Immature natural killer cell (primary cell): ENCODE data around the gene COMP. TPM values are rescaled to one million over a fixed set of nuclear protein-coding genes. Genes with fewer than 3 reads are reported as not detected.
A peak's percentile ranks its signal among the peaks of the same experiment; 100 is the strongest.

Experiments used
- DNase-seq, 3 donors: peaks; one replicate each; pipeline ENCODE4 v3.0.0; 2022; ENCODE audit warnings: mixed read lengths in 1 of 3
- H3K27ac Mint-ChIP-seq, 6 donors: one replicate each; pipeline ENCODE4 v1.8.0; 2020; ENCODE audit warnings: mixed read lengths in 6 of 6, mild to moderate bottlenecking in 5 of 6, inconsistent platforms in 4 of 6, moderate library complexity in 3 of 6
- H3K27me3 Mint-ChIP-seq, 3 donors: one replicate each; pipeline ENCODE4 v1.8.0; 2020 to 2021; ENCODE audit warnings: low read depth in 3 of 3, mild to moderate bottlenecking in 3 of 3, mixed read lengths in 3 of 3, moderate library complexity in 3 of 3, inconsistent platforms in 1 of 3
- H3K36me3 Mint-ChIP-seq, 3 donors: one replicate each; pipeline ENCODE4 v1.8.0; 2020; ENCODE audit warnings: mixed read lengths in 3 of 3, inconsistent platforms in 2 of 3, mild to moderate bottlenecking in 2 of 3
- H3K4me1 Mint-ChIP-seq, 2 donors: one replicate each; pipeline ENCODE4 v1.8.0; 2020; ENCODE audit warnings: inconsistent platforms in 2 of 2, mild to moderate bottlenecking in 2 of 2, mixed read lengths in 2 of 2, moderate library complexity in 1 of 2
- H3K4me3 Mint-ChIP-seq, 5 donors: one replicate each; pipeline ENCODE4 v1.8.0; 2020; ENCODE audit warnings: mild to moderate bottlenecking in 5 of 5, mixed read lengths in 5 of 5, inconsistent platforms in 3 of 5, moderate library complexity in 3 of 5
- H3K9me3 Mint-ChIP-seq, 6 donors: one replicate each; pipeline ENCODE4 v1.8.0; 2020; ENCODE audit warnings: mild to moderate bottlenecking in 6 of 6, mixed read lengths in 6 of 6, inconsistent platforms in 4 of 6, moderate library complexity in 3 of 6
- polyA plus RNA-seq, 3 donors: library from polyadenylated mRNA; unstranded; fragments of 300-500 nt; fragmentation: Illumina TruSeq; gene quantifications; one replicate each; pipeline ENCODE4 v1.2.3, GENCODE V29; 2021

Gene COMP
- polyA plus RNA-seq, 3 donors from 2014 or later: not detected

DNA sequence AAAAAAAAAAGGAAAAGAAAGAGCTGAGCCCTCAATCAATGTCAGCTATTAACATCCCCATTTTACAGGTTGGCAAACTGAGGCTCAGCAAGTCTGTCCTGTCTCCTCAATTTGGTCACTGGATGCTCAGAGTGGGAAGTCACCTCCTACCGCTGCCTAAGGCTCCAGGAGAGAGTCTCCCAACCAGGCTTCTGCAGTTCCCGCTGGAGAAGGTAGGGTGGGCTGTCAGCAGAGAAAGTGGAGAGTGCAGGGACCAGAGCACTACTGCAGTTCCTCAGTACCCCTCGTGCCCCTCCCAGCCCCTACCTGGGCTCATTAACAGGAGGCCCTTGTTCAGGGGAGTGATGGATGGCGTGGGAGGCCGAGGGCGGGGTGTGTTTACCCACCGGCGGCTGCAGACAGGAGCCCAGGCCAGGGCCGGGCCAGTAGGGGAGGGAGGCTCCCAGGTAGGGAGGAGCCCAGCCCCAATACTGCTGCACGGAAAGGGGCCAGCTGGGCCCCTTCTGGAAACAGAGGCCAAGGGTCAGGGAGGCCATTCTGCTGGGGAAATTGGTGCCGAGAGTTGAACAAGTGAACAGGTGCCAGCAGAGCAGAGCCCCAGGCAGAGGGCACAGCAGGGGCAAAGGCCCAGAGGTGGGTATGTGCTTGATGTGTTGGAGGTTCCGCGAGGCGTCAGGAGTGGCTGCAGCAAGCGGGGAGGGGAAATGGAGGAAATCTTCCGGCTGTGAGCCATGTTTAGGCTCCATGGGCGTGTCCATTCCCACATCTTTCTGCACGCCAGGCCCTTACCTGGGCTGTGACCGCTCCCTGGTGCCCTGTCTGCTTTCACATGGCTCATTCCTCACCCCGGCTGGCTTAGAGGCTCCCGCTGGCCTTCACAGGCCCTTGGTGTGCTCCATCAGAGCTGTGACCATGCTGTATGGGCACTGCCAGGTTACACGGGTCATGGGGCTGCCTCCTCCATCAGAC is 7.6 kb upstream of the COMP start:
- no peaks in the 10 kb centered on the region for H3K36me3 Mint-ChIP-seq
- peaks cover 4 to 24% (median 10%) of the 10 kb centered on the region in 3 donors for H3K27me3 Mint-ChIP-seq
- H3K27ac Mint-ChIP-seq: no peak overlapping the region
- H3K9me3 Mint-ChIP-seq: no peaks in the 10 kb centered on the region
- H3K4me1 Mint-ChIP-seq: no peaks in the 10 kb centered on the region
- no peak overlapping the region for H3K4me3 Mint-ChIP-seq
- DNase-seq: no peak

DNA sequence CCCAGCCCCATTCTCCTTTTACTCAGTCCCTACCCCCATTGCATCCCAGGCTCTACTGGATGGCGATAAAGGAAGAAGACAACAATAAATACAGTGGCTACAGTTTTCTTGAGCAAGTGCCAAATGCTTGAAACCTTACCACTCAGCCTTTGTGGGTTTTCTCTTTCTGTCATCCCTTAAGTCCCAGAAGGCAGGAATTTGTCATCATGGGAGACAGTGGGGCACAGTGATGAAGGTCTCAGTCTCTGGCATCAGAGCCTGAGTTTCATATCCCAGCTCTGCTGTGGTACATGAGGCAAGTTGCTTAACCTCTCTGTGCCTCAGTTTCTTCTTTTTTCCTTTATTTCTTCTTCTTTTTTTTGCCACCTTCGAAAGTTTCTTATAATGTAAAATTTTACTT is 5.1 kb upstream of the COMP start:
- no peak overlapping the region for H3K4me3 Mint-ChIP-seq
- no peak overlapping the region for H3K27ac Mint-ChIP-seq
- peaks cover 0 to 2% of the 10 kb centered on the region in 2 donors for H3K4me1 Mint-ChIP-seq
- no peaks in the 10 kb centered on the region for H3K36me3 Mint-ChIP-seq
- DNase-seq: no peak
- no peaks in the 10 kb centered on the region for H3K9me3 Mint-ChIP-seq
- peaks cover 8 to 35% (median 11%) of the 10 kb centered on the region in 3 donors for H3K27me3 Mint-ChIP-seq

DNA sequence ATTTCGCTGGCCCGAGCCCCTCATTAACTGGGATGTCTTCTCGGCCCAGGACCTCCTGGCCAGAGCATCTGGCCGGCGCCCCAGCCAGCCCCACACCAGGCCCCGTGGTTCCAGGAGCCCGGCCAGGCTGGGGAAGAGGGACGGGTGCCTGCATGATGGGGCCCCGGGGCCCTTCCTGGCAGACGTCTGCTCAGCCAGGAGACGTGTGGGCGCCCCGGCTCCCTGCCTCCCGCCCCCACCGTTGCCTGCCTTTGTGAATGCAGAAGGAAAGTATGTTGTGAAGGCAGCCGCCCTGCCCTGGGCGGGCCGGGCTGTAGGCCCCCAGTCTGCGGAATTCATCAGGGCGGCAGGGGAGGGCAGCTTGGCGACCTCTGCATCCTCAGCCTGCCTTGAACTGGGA is 4.4 kb upstream of the COMP start:
- H3K9me3 Mint-ChIP-seq: no peaks in the 10 kb centered on the region
- H3K27me3 Mint-ChIP-seq: peaks cover 8 to 35% (median 13%) of the 10 kb centered on the region in 3 donors
- no peaks in the 10 kb centered on the region for H3K36me3 Mint-ChIP-seq
- H3K4me3 Mint-ChIP-seq: no peak overlapping the region
- H3K27ac Mint-ChIP-seq: no peak overlapping the region
- peaks cover under 1 to 3% of the 10 kb centered on the region in 2 donors for H3K4me1 Mint-ChIP-seq
- DNase-seq: no peak

DNA sequence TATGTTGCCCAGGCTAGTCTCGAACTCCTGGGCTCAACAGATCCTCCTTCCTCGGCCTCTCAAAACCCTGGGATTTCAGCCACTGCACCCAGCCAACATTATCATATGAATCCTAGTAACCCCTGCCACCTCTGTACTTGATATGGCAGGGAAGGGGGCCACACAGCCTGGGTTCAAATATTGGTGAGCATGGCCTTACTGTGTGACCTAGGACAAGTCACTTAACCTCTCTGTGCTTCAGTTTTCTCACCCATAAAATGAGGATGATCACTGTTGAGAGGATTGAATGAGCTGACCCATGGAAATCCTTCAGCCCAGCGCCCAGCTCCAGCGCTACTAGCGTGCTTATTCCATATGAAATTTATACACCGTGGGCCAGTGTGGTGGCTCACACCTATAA is 3.6 kb upstream of the COMP start:
- peaks cover 12 to 38% (median 20%) of the 10 kb centered on the region in 3 donors for H3K27me3 Mint-ChIP-seq
- no peak overlapping the region for H3K4me3 Mint-ChIP-seq
- H3K27ac Mint-ChIP-seq: no peak overlapping the region
- no peak for DNase-seq
- H3K4me1 Mint-ChIP-seq: peaks cover 7 to 9% of the 10 kb centered on the region in 2 donors
- no peaks in the 10 kb centered on the region for H3K9me3 Mint-ChIP-seq
- H3K36me3 Mint-ChIP-seq: peaks cover 0 to 3% (median 0%) of the 10 kb centered on the region in 3 donors

DNA sequence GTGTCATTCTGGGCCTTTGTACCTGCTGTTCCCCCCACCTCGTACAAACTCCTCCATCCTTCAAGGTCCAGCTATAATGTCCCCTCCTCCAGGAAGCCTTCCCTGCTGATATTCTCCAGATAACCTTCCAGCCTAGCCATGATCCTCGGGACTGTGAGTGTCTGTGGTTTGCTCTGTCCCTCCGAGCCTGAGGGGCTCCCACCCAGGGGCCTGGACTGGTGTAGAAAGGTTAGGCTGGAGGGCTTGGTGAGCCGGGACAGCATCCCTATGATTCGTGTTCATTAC is 2.9 kb upstream of the COMP start:
- Mint-ChIP-seq H3K9me3 (no peaks in the 10 kb centered on the region), H3K4me1 (peaks cover 7 to 11% of the 10 kb centered on the region in 2 donors), H3K36me3 (peaks cover 0 to 3% (median 0%) of the 10 kb centered on the region in 3 donors), H3K4me3 (no peak overlapping the region), H3K27ac (no peak overlapping the region), H3K27me3 (peaks cover 12 to 38% (median 24%) of the 10 kb centered on the region in 3 donors)
- DNase-seq: no peak

DNA sequence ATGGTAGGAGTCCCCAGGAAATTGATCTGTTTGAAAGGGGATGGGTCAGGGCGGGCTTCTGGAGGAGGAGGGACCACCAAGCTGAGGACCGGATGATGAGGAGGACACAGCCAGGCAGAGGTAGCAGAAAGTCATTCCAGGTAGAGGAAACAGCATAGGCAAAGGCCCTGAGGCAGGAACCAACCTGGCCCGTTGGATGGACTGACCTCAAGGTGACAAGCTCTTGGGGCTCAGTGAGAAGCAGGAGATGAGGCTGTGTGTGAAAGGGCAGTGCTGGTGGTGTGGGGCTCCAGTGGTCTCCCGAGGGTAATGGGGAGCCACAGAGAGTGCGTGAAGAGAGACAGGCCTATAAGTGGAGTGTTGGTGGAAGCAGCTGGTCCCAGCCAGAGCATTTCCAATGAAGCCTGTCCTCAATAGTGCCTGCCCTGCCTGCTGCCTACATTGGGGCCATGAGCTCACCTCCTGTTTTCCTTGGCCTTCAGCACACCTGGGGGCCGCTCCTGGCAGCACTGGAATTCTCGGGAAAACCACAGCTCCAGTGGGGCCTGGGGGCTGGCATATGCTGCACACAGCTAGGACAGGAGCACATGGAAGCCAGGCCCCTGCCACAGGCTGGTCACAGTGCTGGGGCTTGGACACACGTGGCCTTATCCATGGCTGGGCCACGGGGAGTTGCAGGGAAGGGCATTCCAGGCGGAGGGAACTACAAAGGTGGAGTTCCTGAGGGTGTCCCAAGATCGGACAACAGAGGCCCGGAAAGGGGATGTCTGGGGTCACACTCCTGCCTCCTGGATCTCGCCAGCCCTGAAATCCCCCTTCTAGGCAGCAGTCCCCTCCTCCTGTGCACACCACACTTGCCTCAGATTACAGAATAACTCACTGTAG is 2.3 kb upstream of the COMP start:
- no peak for DNase-seq
- H3K36me3 Mint-ChIP-seq: peaks cover 0 to 3% (median 0%) of the 10 kb centered on the region in 3 donors
- H3K27me3 Mint-ChIP-seq: peaks cover 12 to 38% (median 24%) of the 10 kb centered on the region in 3 donors
- no peaks in the 10 kb centered on the region for H3K9me3 Mint-ChIP-seq
- H3K4me3 Mint-ChIP-seq: no peak overlapping the region
- H3K4me1 Mint-ChIP-seq: peaks cover 7 to 13% of the 10 kb centered on the region in 2 donors
- no peak overlapping the region for H3K27ac Mint-ChIP-seq

DNA sequence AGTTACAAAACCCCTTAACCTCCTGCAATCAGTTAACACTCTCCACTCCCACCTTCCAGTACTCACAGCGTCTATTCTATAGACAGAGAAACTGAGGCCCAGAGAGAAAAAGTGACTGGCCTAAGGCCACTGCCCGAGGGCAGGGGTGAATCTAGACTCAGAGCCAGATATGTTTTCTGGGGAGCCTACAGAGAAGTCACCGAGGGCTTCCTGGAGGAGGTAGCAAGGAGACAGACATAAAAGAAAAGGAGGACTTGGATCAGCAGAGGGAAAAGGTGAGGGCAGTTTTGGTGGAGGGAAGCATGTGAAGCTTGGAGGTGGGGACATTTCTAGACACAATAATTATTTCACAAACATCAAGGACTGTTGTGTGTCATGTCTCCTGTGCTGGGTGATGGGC is 1.6 kb upstream of the COMP start:
- DNase-seq: no peak
- Mint-ChIP-seq H3K4me1 (peaks cover 11 to 18% of the 10 kb centered on the region in 2 donors), H3K27ac (no peak overlapping the region), H3K36me3 (peaks cover 0 to 3% (median 0%) of the 10 kb centered on the region in 3 donors), H3K27me3 (peaks cover 9 to 39% (median 28%) of the 10 kb centered on the region in 3 donors), H3K4me3 (no peak overlapping the region), H3K9me3 (no peaks in the 10 kb centered on the region)

DNA sequence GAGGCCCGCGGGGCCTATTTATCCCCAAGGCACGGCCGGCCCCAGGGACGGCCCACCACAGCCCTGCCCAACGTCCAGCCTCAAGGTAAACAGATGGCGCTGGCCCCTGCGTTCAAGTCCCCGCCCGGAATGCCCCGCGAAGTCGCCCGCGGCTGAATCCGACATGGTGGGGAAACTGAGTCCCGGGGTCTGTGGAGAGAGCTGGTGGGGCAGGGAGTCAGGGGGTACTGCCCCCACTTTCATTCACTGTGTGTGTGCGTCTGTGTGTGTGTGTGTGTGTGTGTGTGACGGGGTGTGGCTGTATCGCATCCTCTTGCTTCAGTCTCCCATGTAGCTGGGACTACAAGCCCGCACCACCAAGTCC is 192 bp upstream of the COMP start:
- Mint-ChIP-seq H3K27me3 (peaks cover 18 to 38% (median 35%) of the 10 kb centered on the region in 3 donors), H3K36me3 (peaks cover 0 to 3% (median 0%) of the 10 kb centered on the region in 3 donors), H3K4me3 (peak overlapping the region in 2 of 5 donors; percentile 35 to 58), H3K4me1 (peaks cover 18 to 29% of the 10 kb centered on the region in 2 donors), H3K9me3 (no peaks in the 10 kb centered on the region), H3K27ac (no peak overlapping the region)
- DNase-seq: no peak

DNA sequence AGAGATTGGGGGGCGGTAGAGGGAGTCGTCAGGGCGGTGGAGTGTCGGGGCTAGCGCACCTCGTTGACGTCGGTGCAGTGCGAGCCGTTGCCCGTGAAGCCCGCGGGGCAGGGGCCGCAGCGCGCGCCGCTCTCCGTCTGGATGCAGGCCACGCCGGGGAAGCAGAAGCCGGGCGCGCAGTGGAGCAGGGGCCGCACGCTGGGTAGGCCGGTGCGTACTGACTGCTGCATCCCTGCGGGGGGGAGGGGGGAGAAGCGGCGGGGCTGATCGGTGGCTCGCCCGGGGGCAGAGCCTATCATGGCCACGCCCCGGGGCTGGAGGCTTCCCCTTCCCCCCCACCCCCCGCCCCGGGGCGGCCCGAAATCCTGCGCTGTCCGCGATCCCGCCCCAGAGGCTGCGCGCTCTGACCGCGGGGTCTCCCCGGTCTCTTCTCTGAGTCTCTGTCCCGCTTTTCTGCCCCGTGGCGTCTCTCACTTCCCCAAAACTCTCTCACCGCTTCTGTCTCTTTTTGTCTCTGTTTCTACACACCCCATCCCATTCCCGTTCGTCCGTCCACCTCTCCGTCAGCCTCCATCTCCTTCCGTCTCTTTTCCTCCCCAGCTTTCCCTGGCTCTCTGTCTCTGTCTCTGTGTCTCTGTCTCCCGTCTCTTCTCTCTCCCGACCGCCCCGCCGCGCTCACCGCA is 1.1 kb downstream of the COMP start:
- Mint-ChIP-seq H3K9me3 (no peaks in the 10 kb centered on the region), H3K4me3 (peak overlapping the region; percentile 61 to 81 (median 73)), H3K4me1 (peaks cover 28 to 39% of the 10 kb centered on the region in 2 donors), H3K27me3 (peaks cover 23 to 40% (median 38%) of the 10 kb centered on the region in 3 donors), H3K27ac (peak overlapping the region in 1 of 6 donors; percentile 19), H3K36me3 (peaks cover 0 to 3% (median 0%) of the 10 kb centered on the region in 3 donors)
- no peak for DNase-seq

DNA sequence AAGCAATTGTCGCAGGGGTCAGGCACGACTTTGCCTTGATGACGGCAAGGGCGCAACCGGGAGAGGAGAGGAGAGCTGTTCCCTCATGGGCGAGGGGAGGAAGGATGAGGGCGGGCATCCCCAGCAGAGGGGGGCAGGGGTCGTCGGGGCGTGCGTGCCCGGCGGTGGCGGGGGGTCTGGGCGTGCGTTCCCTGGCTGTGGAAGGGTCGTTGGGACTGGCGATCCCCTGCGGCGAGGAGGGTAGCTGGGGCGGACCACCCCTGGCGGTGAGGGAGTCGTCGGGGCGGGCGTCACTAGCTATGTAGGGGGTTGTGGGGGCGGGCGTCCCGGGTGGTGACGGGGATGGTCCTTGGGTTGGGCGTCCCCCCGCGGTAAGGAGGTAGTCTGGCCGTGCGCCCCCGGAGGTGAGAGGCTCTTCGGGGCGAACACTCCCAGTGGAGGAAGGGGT is 1.7 kb downstream of the COMP start:
- Mint-ChIP-seq H3K9me3 (no peaks in the 10 kb centered on the region), H3K27ac (no peak overlapping the region), H3K36me3 (peaks cover 0 to 3% (median 0%) of the 10 kb centered on the region in 3 donors), H3K4me1 (peaks cover 33 to 41% of the 10 kb centered on the region in 2 donors), H3K4me3 (peak overlapping the region; percentile 51 to 75 (median 64)), H3K27me3 (peaks cover 23 to 43% (median 38%) of the 10 kb centered on the region in 3 donors)
- no peak for DNase-seq

DNA sequence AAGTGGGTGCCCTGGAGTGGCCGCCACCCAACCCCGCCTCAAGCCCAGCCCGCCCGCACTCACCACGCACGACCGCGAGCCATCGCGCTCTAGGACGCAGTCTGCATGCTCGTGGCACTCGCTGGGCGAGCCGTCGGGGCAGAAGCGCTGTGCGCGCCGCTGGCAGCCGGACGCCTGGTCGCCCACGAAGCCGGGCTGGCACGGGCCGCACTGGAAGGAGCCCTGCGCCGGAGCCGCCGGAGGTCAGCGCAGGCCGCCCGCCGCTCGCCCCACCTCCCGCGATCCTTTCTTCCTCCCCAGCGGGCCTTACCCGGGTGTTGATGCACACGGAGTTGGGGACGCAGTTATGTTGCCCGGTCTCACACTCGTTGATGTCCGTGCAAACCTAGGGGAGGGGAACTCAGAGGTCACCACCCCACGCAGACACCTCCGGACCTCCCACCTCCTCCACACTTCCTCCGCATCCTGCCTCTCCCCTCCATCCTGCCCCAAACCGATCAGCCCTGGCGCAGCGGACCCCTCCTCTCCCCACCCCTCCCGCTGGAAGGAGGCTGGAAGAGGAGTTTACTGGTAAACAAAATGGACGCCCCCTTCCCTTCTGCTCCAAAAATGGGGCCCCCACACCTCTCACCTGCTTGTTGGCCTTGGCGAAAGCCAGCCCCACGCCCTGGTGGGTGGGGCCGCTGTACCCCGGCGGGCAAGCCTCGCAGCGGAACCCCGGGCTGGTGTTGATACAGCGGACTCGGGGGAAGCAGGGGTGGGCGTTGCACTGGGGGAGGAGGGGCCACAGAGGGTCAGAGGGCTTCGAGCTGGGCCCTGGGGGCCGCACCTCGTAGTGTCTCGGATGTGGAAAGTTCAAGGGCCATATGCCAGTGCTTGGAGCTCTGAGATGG is 2.3 kb downstream of the COMP start:
- Mint-ChIP-seq H3K9me3 (no peaks in the 10 kb centered on the region), H3K27ac (no peak overlapping the region), H3K27me3 (peaks cover 22 to 42% (median 38%) of the 10 kb centered on the region in 3 donors), H3K36me3 (peaks cover 0 to 3% (median 0%) of the 10 kb centered on the region in 3 donors), H3K4me3 (peak overlapping the region; percentile 51 to 75 (median 64)), H3K4me1 (peaks cover 36 to 41% of the 10 kb centered on the region in 2 donors)
- DNase-seq: no peak
